Ishikawa (cell line): Measurements from ENCODE around the gene TBC1D12.

Experiments
- CREB1 ChIP-seq: IDR thresholded peaks from 2 replicates; pipeline ENCODE4 v1.6.1; 2012; ENCODE audit warnings: low read depth
- RAD21 ChIP-seq: IDR thresholded peaks from 2 replicates; pipeline ENCODE4 v1.6.1; 2012; ENCODE audit warnings: low read depth
- YY1 ChIP-seq: IDR thresholded peaks from 2 replicates; pipeline ENCODE4 v1.6.1; 2012; ENCODE audit warnings: low read depth

GRCh38 chr10:94440096-94440495 lies 37.8 kb downstream of the TBC1D12 start:
- TF ChIP-seq CREB1 (no peak), RAD21 (no peak), YY1 (no peak)
